Vagina (tissue), 2 donors: ENCODE data around the gene BCLAF1. TPM values are rescaled to one million over a fixed set of nuclear protein-coding genes. Genes with fewer than 3 reads are reported as not detected.

Experiments
- DNase-seq, 2 donors: peaks; one replicate each; pipeline ENCODE4 v3.0.0-alpha.2; 2017; ENCODE audit errors: extremely low spot score in 2 of 2
- H3K27ac ChIP-seq: fragments of 200-600 bp; sonication (generic); one replicate; pipeline ENCODE4 v1.5.1; 2019
- H3K27me3 ChIP-seq: fragments of 200-600 bp; sonication (generic); one replicate; pipeline ENCODE4 v1.5.1; 2019
- H3K36me3 ChIP-seq, 2 donors: fragments of 200-600 bp; sonication (generic); one replicate each; pipeline ENCODE4 v1.5.1; 2017 to 2019
- H3K4me1 ChIP-seq: fragments of 200-600 bp; sonication (generic); one replicate; pipeline ENCODE4 v1.5.1; 2019
- H3K4me3 ChIP-seq, 2 donors: fragments of 200-600 bp; sonication (generic); 1 replicate in 1 of 2; 2 replicates in 1 of 2; pipeline ENCODE4 v1.5.1; 2016 to 2019
- H3K9me3 ChIP-seq: fragments of 200-600 bp; sonication (generic); one replicate; pipeline ENCODE4 v1.5.1; 2019
- CTCF ChIP-seq, 3 experiments: fragments of 450-650 bp in 2 of 3; fragments of 200-600 bp in 1 of 3; sonication (generic) in 1 of 3; IDR thresholded peaks; one replicate each; pipeline ENCODE4 v1.5.1; 2017 to 2019; ENCODE audit warnings: antibody characterized with exemption in 3 of 3, mild to moderate bottlenecking in 2 of 3, moderate library complexity in 2 of 3
- POLR2A ChIP-seq, 2 donors: fragments of 450-650 bp; IDR thresholded peaks; one replicate each; pipeline ENCODE4 v1.6.1; 2017; ENCODE audit warnings: antibody characterized with exemption in 2 of 2, mild to moderate bottlenecking in 2 of 2, moderate library complexity in 2 of 2
- POLR2AphosphoS5 ChIP-seq, 2 donors: sonication (generic); formaldehyde crosslinking; IDR thresholded peaks; one replicate each; pipeline ENCODE4 v1.9.0; 2017; ENCODE audit warnings: antibody characterized with exemption in 2 of 2, mild to moderate bottlenecking in 2 of 2, low read depth in 1 of 2; ENCODE audit not compliant: insufficient read depth in 1 of 2
- intact Hi-C: fragments of 100-400 bp; cut with DNase I; formaldehyde crosslinking; loops from one replicate; pipeline ENCODE4 v1.15.1; 2023
- total RNA-seq: library from RNA; depleted of rRNA; stranded (reverse); fragments of >200 nt; gene quantifications from one replicate; pipeline ENCODE4 v1.2.3, GENCODE V29; 2016

Gene BCLAF1
- total RNA-seq, 1 donor from 2014 or later, result 97.0 TPM

GRCh38 chr6:136294621-136295020, 5.0 kb upstream of the BCLAF1 start:
- no peaks in the 10 kb centered on the region for H3K36me3 ChIP-seq
- intact Hi-C loops, result no loop called here
- peaks cover 14% of the 10 kb centered on the region for H3K4me1 ChIP-seq
- no peak overlapping the region for H3K27ac ChIP-seq
- no peak overlapping the region for H3K4me3 ChIP-seq
- no peaks in the 10 kb centered on the region for H3K27me3 ChIP-seq
- DNase-seq, result no peak
- TF ChIP-seq CTCF (IDR thresholded peaks at IDR 0.05) (no peak), POLR2AphosphoS5 (IDR thresholded peaks at IDR 0.05; ENCODE audit: insufficient read depth in 1 of 2, low read depth in 1 of 2) (no peak), POLR2A (IDR thresholded peaks at IDR 0.05) (no peak)
- no peaks in the 10 kb centered on the region for H3K9me3 ChIP-seq

GRCh38 chr6:136290410-136291010, 864 bp upstream of the BCLAF1 start:
- TF ChIP-seq CTCF (IDR thresholded peaks at IDR 0.05), result no peak
- H3K4me3 ChIP-seq, result peak overlapping the region; percentile 93 to 94
- no peaks in the 10 kb centered on the region for H3K9me3 ChIP-seq
- peak in 1 of 2 donors; percentile 92 for DNase-seq
- peak overlapping the region; percentile 100 for H3K27ac ChIP-seq
- no peaks in the 10 kb centered on the region for H3K27me3 ChIP-seq
- H3K36me3 ChIP-seq, result no peaks in the 10 kb centered on the region
- peaks cover 46% of the 10 kb centered on the region for H3K4me1 ChIP-seq
- intact Hi-C loops, result no loop called here

- H3K36me3 ChIP-seq, result no peaks in the 10 kb centered on the region
- peak in 1 of 2 donors; percentile 92 for DNase-seq
- H3K4me1 ChIP-seq, result peaks cover 59% of the 10 kb centered on the region
- H3K9me3 ChIP-seq, result no peaks in the 10 kb centered on the region
- H3K27ac ChIP-seq, result peak overlapping the region; percentile 100
- TF ChIP-seq CTCF (IDR thresholded peaks at IDR 0.05) (no peak), POLR2AphosphoS5 (IDR thresholded peaks at IDR 0.05; ENCODE audit: insufficient read depth in 1 of 2, low read depth in 1 of 2) (no peak), POLR2A (IDR thresholded peaks at IDR 0.05) (no peak)
- intact Hi-C loops, result loop anchor here (5.0 kb wide), 1 partner anchor 792 kb away; the partner anchor contains the start of gene AHI1
- no peaks in the 10 kb centered on the region for H3K27me3 ChIP-seq
- peak overlapping the region; percentile 93 to 94 for H3K4me3 ChIP-seq
These were observed 393 bp downstream of the BCLAF1 start for GRCh38 chr6:136289327-136289578.

- H3K9me3 ChIP-seq, result no peaks in the 10 kb centered on the region
- DNase-seq, result peak in 1 of 2 donors; percentile 94
- TF ChIP-seq POLR2AphosphoS5 (IDR thresholded peaks at IDR 0.05; ENCODE audit: insufficient read depth in 1 of 2, low read depth in 1 of 2) (peak in 1 of 2 donors; percentile 35), CTCF (IDR thresholded peaks at IDR 0.05) (peak in 1 of 3 experiments; percentile 50), POLR2A (IDR thresholded peaks at IDR 0.05) (no peak)
- H3K27ac ChIP-seq, result peak overlapping the region; percentile 100
- intact Hi-C loops, result loop anchor here (5.0 kb wide), 1 partner anchor 791 kb away; the partner anchor contains the start of gene AHI1
- H3K4me3 ChIP-seq, result peak overlapping the region; percentile 93 to 94
- peaks cover 64% of the 10 kb centered on the region for H3K4me1 ChIP-seq
- H3K36me3 ChIP-seq, result no peaks in the 10 kb centered on the region
- H3K27me3 ChIP-seq, result no peaks in the 10 kb centered on the region
These were observed 900 bp downstream of the BCLAF1 start for GRCh38 chr6:136288566-136289326.

GRCh38 chr6:136284909-136285308, 4.7 kb downstream of the BCLAF1 start:
- H3K27me3 ChIP-seq, result no peaks in the 10 kb centered on the region
- H3K27ac ChIP-seq, result no peak overlapping the region
- H3K4me3 ChIP-seq, result no peak overlapping the region
- intact Hi-C loops, result loop anchor here (5.0 kb wide), 1 partner anchor 788 kb away; the partner anchor contains the start of gene AHI1
- no peak for TF ChIP-seq POLR2AphosphoS5 (IDR thresholded peaks at IDR 0.05; ENCODE audit: insufficient read depth in 1 of 2, low read depth in 1 of 2)
- TF ChIP-seq POLR2A (IDR thresholded peaks at IDR 0.05), result no peak
- TF ChIP-seq CTCF (IDR thresholded peaks at IDR 0.05), result no peak
- peaks cover 88% of the 10 kb centered on the region for H3K4me1 ChIP-seq
- no peak for DNase-seq
- peaks cover 0 to 6% of the 10 kb centered on the region in 2 donors for H3K36me3 ChIP-seq
- no peaks in the 10 kb centered on the region for H3K9me3 ChIP-seq
